Femur (tissue), 1 donor: ENCODE data around the gene FXYD1.
"Not testable (repeated sequence)": the region's sequence is repeated elsewhere in the genome, so short reads cannot be mapped to it uniquely, and the experiment has no call there.

Source experiments
- DNase-seq: peaks from one replicate; pipeline ENCODE4 v3.0.0-alpha.2; 2017

FXYD1 gene

DNA sequence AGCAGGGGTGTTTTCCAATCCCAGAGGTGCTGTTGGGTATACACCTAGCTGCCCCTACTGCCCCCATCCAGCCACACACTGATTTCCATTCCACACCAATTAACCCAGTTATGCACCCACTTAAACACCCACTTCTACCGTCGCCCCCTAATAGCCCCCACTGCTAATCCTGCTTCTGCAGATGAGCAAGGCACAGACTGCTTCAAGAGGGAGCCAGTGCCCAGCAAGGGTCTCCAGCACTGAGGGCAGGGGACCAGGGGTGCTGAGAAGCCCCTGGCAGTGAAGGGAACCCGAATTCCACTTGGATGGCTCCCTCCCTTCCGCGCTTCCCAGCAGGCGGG is 5.6 kb downstream of the FXYD1 start:
- no peak for DNase-seq

DNA sequence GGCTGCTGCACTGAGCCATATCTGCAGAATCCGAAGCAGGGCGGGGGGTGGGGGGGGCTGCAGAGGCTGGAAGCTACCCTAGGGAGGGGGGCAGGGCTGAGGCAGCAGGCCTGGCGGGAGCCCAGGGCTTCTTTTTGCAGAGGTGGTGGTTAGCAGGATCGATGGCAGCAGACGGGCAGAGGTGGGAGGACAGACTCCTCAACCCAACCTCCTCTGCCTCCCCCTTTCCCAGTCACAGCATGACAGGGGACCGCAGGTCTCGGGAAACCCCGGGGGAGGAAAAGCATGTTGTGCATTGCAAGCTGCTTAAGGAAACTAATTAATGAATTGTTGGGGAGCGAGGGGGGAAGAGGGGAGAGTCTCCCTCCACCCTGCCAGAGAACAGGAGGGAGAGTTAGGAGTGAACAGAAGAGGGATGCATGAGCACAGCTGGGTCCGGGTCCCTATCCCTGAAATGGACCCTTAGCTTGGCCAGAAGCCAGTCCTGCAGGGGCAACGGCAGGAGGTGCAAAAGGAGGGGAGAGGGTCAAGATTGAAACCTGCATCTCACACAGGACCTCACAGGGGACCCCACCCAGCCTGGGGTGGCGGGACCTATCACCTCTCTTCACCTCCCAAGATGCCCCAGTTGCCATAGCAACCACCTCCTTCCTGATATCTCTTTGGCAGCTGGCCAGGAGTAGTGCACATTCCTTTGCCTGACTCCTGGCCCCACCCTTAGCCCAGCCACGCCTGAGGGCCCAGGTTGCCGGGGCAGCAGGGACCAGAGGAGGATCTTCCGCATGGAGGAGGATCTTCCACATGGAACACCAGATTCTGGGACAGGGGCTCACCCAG is 6.2 kb downstream of the FXYD1 start:
- no peak for DNase-seq

DNA sequence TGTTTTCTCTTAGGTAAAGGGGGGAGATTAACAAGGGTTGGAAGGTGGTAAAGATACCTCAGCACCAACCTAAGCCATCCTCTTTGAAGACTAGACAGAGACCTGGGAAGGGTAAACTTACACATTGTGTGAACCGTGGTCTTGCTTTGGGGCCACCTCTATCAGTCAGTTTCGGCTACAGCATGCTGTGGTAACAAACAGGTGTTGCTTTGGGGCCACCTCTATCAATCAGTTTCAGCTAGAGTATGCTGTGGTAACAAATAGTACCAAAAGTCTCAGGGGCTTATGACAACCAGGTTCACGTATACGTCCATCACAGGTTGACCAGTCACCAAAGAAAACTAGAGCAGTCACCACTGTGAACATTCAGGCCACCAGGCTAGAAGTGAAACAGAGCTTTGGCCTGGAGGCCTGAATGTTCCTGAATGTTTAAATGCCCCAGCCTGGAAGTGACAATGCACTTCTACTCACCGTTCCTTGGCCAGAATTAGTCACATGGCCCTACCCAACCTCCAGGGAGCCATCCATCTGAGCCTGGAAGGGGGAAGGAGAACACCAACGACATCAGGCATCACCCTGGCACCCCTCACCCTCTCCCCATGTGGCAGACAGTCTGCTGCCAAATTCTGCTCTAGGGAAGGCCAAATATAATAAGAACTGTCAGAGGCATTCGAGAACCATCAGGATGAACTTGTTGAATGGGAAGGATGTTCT is 8.3 kb downstream of the FXYD1 start:
- DNase-seq, result no peak

DNA sequence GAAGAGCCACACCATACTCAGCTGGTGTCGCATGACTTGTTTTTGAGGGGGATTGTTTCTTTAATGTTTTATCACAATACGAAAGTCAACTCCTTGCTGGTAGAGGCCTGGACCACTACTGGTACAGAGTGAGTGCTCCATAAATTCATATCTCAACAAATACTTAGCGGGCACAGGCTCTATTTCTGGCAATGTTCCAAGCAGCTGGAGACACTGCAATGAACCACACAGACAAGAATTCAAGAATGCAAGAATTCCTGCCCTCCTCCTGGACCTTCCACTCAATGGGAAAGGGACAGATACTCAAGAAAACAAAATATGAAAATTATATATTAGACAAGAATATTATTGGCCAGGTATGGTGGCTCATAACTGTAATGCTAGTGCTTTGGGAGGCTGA is 10.8 kb downstream of the FXYD1 start:
- DNase-seq, result no peak

- DNase-seq, result no peak
Measured at GRCh38 chr19:35150445-35150844, 11.8 kb downstream of the FXYD1 start.

DNA sequence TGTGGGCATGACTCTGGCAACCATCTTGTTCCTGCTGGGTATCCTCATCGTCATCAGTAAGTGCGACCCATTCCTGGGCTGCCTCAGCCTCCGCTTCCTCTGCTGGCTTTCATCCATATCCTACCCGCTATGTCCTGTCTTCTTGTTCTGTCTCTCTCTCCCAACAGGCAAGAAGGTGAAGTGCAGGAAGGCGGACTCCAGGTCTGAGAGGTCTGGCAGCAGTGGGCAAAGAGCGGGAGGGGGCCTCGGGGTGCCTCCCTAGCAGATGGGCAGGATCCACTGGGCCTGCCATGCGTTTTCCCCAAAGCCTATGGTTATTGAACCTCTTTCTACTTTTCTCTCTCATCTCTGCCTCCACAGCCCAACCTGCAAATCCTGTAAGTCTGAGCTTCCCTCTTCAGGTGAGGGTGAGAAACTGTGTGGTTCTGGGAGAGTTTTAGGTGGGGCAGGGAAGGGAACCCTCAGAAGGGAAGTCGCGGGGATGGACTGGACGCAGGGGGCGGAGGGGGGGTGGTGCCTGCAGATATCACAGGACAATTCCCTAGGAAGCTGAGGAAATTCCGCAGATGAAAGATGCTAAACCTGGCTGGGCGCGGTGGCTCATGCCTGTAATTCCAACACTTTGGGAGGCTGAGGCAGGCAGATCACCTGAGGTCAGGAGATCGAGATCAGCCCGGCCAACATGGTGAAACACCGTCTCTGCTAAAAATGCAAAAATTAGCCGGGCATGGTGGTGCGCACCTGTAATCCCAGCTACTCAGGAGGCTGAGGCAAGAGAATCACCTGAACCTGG is 12.8 kb downstream of the FXYD1 start:
- DNase-seq, result no peak

GRCh38 chr19:35153129-35153522 is 14.5 kb downstream of the FXYD1 start:
- not testable (repeated sequence) for DNase-seq

DNA sequence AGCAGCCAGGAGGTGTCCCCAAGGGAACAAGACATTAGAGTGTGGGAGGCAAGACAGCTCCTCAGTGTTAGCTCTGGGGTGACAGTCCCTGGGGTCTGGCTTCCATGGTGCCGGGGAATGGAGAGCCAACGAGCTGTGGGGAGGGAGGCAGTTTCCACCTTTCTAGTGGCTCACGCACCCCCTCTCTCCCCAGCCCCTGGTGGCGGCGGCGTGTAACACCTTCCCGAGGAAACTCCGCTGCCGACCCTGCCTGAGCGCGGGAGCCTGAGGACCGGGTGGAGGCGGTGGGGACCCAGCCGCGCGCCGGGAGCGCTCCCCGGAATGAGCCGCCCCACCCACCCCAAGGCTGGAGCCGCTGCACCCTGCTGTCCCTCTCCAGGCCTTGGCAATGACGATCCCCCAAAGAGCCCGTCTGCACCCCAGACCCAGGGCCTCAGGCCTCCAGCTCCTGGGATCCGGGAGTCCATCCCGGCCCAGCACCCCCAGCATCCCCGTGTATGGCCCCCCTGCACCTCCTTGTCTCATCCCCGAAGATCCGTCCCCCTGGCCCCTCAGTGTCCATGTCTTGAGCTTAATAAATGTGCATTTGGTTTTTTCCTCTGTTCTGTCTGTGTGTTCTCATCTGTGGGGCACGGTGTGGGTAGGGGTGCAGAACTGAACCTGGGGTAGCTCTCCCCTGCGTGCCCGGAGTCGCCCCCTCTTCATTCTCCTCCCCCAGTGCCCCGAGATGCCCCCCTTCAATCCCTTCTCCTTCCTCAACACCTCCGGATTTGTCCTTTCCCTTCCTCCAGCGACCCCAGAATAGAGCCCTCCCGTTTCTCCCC is 15.3 kb downstream of the FXYD1 start:
- DNase-seq, result no peak

GRCh38 chr19:35154525-35155406 is 16.1 kb downstream of the FXYD1 start, which contains the start of gene FXYD5:
Gene FXYD5 (plus strand): TSS chr19:35154735. CDS start chr19:35155551, 816 bp downstream.
- peak; percentile 78 for DNase-seq

DNA sequence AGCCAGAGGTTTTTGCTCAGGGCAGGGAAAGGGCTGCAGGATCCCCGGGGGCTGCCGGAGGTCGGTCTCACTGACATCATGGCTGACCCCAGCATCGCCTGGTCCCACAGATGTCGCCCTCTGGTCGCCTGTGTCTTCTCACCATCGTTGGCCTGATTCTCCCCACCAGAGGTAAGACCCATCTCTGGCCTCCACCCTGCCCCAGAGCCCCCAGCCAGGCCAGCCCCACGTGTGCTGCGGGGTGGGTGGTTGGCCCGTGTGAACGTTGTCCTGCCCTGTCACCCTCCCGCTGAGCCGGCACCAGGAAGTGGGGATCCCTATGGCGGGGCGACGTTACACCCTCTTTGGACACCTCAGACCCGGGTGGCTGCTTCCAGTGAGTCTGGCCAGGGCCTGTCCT is 16.8 kb downstream of the FXYD1 start:
- no peak for DNase-seq

DNA sequence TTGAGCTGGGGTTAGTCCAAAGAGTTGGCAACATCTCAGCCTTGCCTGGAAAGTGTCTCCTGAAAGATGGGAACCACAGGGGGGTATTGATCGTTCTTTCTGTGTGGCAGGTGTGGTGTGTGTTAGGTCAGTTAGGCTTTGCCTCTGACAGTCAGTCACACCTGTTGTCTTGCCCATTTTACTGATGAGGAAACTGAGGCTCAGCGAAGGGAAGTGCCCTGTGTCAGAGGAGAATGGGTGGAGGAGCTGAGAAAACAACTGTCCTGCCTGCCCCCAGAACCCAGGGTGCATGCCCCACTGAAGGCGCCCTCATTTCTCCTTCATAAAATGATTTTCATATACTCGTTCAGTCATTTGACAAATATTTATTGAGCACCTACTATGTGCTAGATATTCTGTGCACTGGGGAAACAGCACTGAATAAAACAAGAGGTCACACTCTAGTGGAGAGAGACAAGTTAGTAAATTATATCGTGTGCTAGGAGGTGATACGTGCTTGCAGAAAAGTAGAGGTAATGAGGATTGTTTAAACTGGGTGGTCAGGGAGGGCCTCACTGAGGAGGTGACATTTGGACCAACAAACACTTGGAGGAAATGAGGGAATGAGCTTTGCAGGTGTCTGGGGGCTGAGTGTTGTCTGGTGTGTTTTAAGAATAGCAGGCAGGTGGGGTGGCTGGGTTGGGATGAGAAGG is 17.5 kb downstream of the FXYD1 start:
- DNase-seq, result no peak

GRCh38 chr19:35156673-35157014 is 18.0 kb downstream of the FXYD1 start:
- DNase-seq, result no peak

DNA sequence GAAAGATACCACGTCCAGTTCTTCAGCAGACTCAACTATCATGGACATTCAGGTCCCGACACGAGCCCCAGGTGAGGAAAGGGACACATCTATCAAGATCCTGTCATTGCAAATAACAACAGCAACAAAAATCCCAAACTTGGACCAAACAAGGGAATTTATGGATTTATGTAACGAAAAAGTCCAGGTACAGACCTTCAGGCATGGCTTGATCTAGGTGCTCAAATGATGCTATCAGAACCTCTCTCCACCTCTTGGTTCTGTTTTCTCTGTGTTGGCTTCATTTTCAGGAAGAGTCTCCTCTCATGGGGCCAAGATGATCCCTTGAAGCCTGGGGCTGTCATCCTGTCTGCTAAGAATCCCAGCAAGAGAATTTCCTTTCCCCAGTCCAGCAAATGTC is 18.8 kb downstream of the FXYD1 start:
- DNase-seq, result no peak

- no peak for DNase-seq
Measured at GRCh38 chr19:35159606-35160005, 21.0 kb downstream of the FXYD1 start.

DNA sequence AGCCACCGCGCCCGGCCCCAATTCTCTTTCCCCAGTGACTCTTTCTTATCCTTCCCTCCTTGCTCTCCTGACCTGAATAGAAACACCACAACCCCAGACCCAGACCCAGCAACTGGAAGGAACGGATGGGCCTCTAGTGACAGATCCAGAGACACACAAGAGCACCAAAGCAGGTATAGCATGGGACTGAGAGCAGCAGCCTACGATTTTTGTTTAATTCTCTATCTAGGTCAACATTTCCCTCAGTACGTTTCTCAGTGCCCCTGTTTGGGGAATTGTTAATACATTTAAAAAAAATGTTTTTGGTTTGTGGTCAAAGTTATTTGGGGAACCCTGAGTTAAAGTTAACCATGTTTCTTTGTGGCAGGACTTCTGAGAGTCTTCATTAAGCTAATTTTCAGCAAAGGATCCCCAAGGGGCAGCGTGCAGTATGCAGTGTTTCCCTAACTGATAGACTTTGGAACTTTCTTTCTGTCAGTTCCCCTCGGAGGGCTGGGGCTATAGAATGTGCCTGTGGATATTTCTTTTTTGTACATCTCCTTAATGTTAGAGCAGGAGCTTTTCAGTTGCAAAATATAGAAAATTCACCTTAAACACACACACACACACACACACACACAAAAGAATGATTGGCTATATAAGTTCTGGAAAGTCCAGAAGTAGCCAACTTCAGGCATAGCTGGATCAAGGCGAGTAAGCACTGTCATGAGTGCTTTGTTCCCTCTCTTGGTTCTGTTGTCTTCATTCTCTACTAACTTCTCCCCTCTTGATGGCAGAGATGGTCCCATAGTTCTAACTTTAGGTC is 22.2 kb downstream of the FXYD1 start:
- DNase-seq, result no peak

DNA sequence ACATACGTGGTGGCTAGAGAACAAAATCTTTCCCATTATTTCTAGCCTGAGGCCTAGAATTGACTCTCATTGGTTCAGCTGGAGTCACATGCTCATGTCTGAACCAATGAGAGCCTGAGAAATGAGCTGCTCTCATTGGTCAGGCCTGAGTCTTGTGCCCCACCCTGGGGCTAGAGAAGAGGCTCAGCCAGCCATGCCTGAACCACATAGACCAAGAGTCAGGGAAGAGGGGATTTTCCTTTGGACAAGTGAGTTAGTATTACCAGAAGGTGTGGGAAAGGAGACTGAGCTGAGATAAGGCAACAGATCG is 22.8 kb downstream of the FXYD1 start:
- no peak for DNase-seq

DNA sequence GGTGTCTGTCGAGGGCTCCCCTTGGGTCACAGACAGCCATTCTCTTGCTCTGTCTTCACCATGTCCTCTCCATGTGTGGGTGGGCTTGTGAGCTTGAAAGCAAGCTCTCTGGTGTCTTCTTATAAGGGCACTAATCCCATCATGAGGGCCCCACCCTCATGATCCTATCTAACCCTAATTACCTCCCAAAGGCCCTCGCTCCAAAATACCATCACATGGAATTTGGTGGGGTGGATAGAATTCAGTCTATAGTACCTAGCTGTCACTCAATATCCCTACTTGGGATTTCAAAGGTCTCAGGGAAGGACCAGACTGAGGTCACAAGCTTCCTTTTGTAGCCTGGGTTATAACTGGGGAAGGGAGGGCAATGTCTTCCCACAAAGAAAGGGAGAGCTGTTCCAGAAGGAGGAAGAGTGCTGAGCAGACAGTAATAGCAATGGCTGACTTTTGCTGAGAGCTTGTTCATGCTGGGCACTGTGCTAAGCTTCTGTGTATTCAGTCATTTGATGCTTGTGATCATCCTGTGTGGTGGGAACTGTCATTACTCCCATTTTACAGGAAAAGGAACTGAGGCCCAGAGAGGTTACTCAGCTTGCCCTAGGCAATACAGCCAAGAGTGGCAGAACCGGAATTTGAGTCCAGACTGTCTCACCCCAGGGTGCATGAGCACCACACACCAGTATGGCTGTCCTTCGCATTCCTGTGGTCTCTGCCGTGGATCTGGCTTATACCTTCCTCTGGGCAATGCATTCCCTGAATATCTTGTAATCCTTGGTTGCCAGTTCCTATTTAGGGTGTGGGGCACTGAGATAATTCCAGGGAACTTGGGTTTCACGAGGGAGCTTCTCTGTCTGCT is 24.1 kb downstream of the FXYD1 start:
- DNase-seq, result no peak

GRCh38 chr19:35164418-35164817 is 25.8 kb downstream of the FXYD1 start:
- no peak for DNase-seq
